SK-N-SH (cell line): ENCODE measurements around the gene SLAMF7. TPM values are rescaled to one million over a fixed set of nuclear protein-coding genes. Genes with fewer than 3 reads are reported as not detected.

ENCODE experiments used
- CTCF ChIA-PET: fragments of 300-600, 350-600 bp; formaldehyde crosslinking; extraction: SDS; loops from one replicate; lab custom pipeline; 2021; lab: Yijun Ruan, JAX
- POLR2A ChIA-PET: fragments of 350-600 bp; sonication (Branson Sonifier 250); formaldehyde crosslinking; extraction: SDS; loops from one replicate; lab custom pipeline; 2020; ENCODE audit warnings: antibody characterized with exemption, inconsistent platforms; lab: Yijun Ruan, JAX
- DNase-seq: peaks from one replicate; pipeline ENCODE4 v3.0.0; 2012
- H2AFZ ChIP-seq: fragments of 200-600 bp; sonication (generic); 2 replicates; pipeline ENCODE4 v1.8.1; 2016; ENCODE audit warnings: antibody characterized with exemption, mild to moderate bottlenecking, low read depth
- H3F3A ChIP-seq: fragments of 200-600 bp; sonication (generic); replicated peaks from 2 replicates; pipeline ENCODE3; 2016; ENCODE audit warnings: antibody characterized with exemption, mild to moderate bottlenecking; ENCODE audit not compliant: insufficient read depth
- H3K27ac ChIP-seq, 2 experiments: fragments of 200-500 bp in 1 of 2; fragments of 200-600 bp in 1 of 2; sonication (Bioruptor generic) in 1 of 2; sonication (generic), shearing (Covaris generic) in 1 of 2; 2 replicates each; pipeline versions ENCODE4 v1.5.1 to v1.6.1; 2014 to 2016; ENCODE audit warnings: low read depth in 2 of 2, inconsistent platforms in 1 of 2, low read length in 1 of 2, mild to moderate bottlenecking in 1 of 2, mixed read lengths in 1 of 2
- H3K27me3 ChIP-seq: fragments of 200-600 bp; sonication (generic), shearing (Covaris generic); 2 replicates; pipeline ENCODE4 v1.6.1; 2016; ENCODE audit warnings: mixed run types; ENCODE audit not compliant: insufficient read depth
- H3K36me3 ChIP-seq, 2 experiments: fragments of 200-500 bp in 1 of 2; fragments of 200-600 bp in 1 of 2; sonication (Bioruptor generic) in 1 of 2; sonication (generic) in 1 of 2; replicated peaks in 1 of 2; 2 replicates each; pipeline versions ENCODE3 to v1.5.1; 2014 to 2016; ENCODE audit warnings: low read length in 1 of 2, mild to moderate bottlenecking in 1 of 2; ENCODE audit not compliant: insufficient read depth in 2 of 2, control insufficient read depth in 1 of 2
- H3K4me1 ChIP-seq, 2 experiments: fragments of 200-500 bp in 1 of 2; fragments of 200-600 bp in 1 of 2; sonication (Bioruptor generic) in 1 of 2; sonication (generic), shearing (Covaris generic) in 1 of 2; 2 replicates each; pipeline versions ENCODE4 v1.5.1 to v1.6.1; 2014 to 2016; ENCODE audit warnings: low read depth in 1 of 2, low read length in 1 of 2, mixed run types in 1 of 2; ENCODE audit not compliant: insufficient read depth in 2 of 2, control insufficient read depth in 1 of 2
- H3K4me2 ChIP-seq: fragments of 200-600 bp; sonication (generic), shearing (Covaris generic); 2 replicates; pipeline ENCODE4 v1.6.1; 2017; ENCODE audit warnings: mixed run types
- H3K4me3 ChIP-seq, 2 experiments: fragments of 200-500 bp in 1 of 2; fragments of 200-600 bp in 1 of 2; sonication (Bioruptor generic) in 1 of 2; sonication (generic), shearing (Covaris generic) in 1 of 2; 2 replicates each; pipeline versions ENCODE4 v1.5.1 to v1.8.1; 2014 to 2016; ENCODE audit warnings: low read depth in 2 of 2, inconsistent platforms in 1 of 2, low read length in 1 of 2, mild to moderate bottlenecking in 1 of 2, mixed read lengths in 1 of 2, moderate library complexity in 1 of 2
- H3K79me2 ChIP-seq: fragments of 200-600 bp; sonication (generic); 2 replicates; pipeline ENCODE4 v1.8.1; 2017; ENCODE audit warnings: mild to moderate bottlenecking; ENCODE audit not compliant: insufficient read depth
- H3K9ac ChIP-seq: fragments of 200-600 bp; sonication (generic); 2 replicates; pipeline ENCODE4 v1.6.1; 2017; ENCODE audit warnings: mixed run types
- H3K9me2 ChIP-seq: fragments of 200-600 bp; sonication (generic); 2 replicates; pipeline ENCODE4 v1.6.1; 2017; ENCODE audit warnings: mixed run types
- H3K9me3 ChIP-seq: fragments of 200-600 bp; sonication (generic); 2 replicates; pipeline ENCODE4 v1.6.1; 2017; ENCODE audit warnings: mixed run types, mild to moderate bottlenecking, moderate library complexity
- H4K20me1 ChIP-seq: fragments of 200-600 bp; sonication (generic); 2 replicates; pipeline ENCODE4 v1.6.1; 2017; ENCODE audit warnings: mild to moderate bottlenecking, mixed run types; ENCODE audit not compliant: insufficient read depth
- EZH2phosphoT487 ChIP-seq: fragments of 200-600 bp; sonication (generic); IDR thresholded peaks from 2 replicates; pipeline ENCODE4 v1.6.1; 2017; ENCODE audit warnings: low read depth, mixed run types, mild to moderate bottlenecking, antibody characterized with exemption, moderate library complexity, borderline replicate concordance
- FOSL2 ChIP-seq: IDR thresholded peaks from 2 replicates; pipeline ENCODE4 v1.4.0; 2012; ENCODE audit warnings: low read depth, mild to moderate bottlenecking, moderate library complexity, borderline replicate concordance
- FOXJ3 ChIP-seq: sonication (generic); formaldehyde crosslinking; IDR thresholded peaks from 2 replicates; pipeline ENCODE4 v1.5.1; 2020; ENCODE audit warnings: mild to moderate bottlenecking, missing genetic modification reagents
- FOXM1 ChIP-seq: IDR thresholded peaks from 2 replicates; pipeline ENCODE4 v1.4.0; 2012; ENCODE audit warnings: low read depth, mild to moderate bottlenecking
- GATA2 ChIP-seq: sonication (generic); formaldehyde crosslinking; IDR thresholded peaks from 2 replicates; pipeline ENCODE4 v1.5.0; 2020; ENCODE audit warnings: mild to moderate bottlenecking, missing genetic modification reagents
- JUND ChIP-seq: IDR thresholded peaks from 2 replicates; pipeline ENCODE4 v1.4.0; 2012
- MXI1 ChIP-seq: IDR thresholded peaks from 2 replicates; pipeline ENCODE4 v1.6.1; 2012; ENCODE audit warnings: mild to moderate bottlenecking, low read depth, low read length, improper control_type of control experiment
- NFIC ChIP-seq: IDR thresholded peaks from 2 replicates; pipeline ENCODE4 v1.4.0; 2012; ENCODE audit warnings: borderline replicate concordance
- SMC3 ChIP-seq: IDR thresholded peaks from 2 replicates; pipeline ENCODE4 v1.6.1; 2012; ENCODE audit warnings: low read depth, low read length, improper control_type of control experiment
- TAF1 ChIP-seq: IDR thresholded peaks from 2 replicates; pipeline ENCODE4 v1.6.1; 2012; ENCODE audit warnings: low read depth, mild to moderate bottlenecking, low read length, moderate library complexity, borderline replicate concordance
- TCF12 ChIP-seq: IDR thresholded peaks from 2 replicates; pipeline ENCODE4 v1.4.0; 2012
- TEAD4 ChIP-seq: IDR thresholded peaks from 2 replicates; pipeline ENCODE4 v1.4.0; 2012; ENCODE audit warnings: mild to moderate bottlenecking, borderline replicate concordance; ENCODE audit not compliant: insufficient read depth
- YY1 ChIP-seq: IDR thresholded peaks from 2 replicates; pipeline ENCODE4 v1.4.0; 2012; ENCODE audit warnings: low read depth, mild to moderate bottlenecking
- WGBS: methylation state at CpG from one replicate; pipeline ENCODE4 v1.1.6; 2017; ENCODE audit warnings: low lambda C conversion rate; 5-methylcytosine and 5-hydroxymethylcytosine counted together
- polyA plus RNA-seq, 3 experiments: library from polyadenylated mRNA; depleted of rRNA; stranded (reverse); fragments of >200 nt; gene quantifications; 2 replicates each; pipeline ENCODE4 v1.2.3, GENCODE V29; 2012
- TF ChIP-seq, protein P1 (sequence below): IDR thresholded peaks from 2 replicates; pipeline ENCODE4 v1.4.0; 2012; ENCODE audit warnings: low read depth, borderline replicate concordance
- TF ChIP-seq, protein P2 (sequence below): fragments of 200-600 bp; sonication (generic); IDR thresholded peaks from 2 replicates; pipeline ENCODE4 v1.6.1; 2017; ENCODE audit warnings: antibody characterized with exemption, mild to moderate bottlenecking, moderate library complexity
- TF ChIP-seq, protein P3 (sequence below): IDR thresholded peaks from 2 replicates; pipeline ENCODE4 v1.4.0; 2012; ENCODE audit warnings: low read depth, borderline replicate concordance

The SLAMF7 gene
- polyA plus RNA-seq, 1 of the 3 experiments (the other 2 are of a cell fraction), result not detected

DNA sequence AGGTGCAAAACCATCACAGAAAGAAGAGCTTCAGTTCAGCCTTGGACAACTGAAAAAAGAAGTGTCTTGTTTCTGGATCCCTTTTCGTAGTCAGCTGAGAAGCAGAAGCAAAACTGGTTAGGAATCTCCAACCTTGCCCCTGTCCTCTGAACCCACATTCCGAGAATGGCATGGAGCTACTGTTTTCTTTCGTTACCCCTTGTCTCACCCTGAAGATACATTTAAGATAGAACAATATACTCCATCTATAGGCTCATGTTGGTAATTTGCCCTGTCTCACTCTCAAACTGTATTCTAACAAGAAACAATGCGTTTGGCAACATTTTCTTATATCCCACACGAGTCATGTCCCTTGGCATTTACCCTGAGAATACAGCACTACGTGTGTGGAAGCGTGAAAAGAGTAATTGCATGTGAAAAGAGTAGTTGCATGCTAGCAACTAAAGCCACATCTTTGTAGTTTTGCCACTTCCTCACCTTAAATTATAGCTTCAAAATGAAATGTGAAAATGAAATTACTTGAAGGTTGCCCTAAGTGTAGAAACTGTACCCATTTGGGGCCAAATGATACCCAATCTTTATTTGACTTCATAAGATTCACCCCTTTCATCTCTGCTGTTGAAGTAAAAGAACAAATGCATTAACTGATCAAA, 5.3 kb downstream of the SLAMF7 start:
- WGBS, result 10% methylated on average over 7 of the region's 7 CpGs
- Histone ChIP-seq H3K27me3 (peaks cover 6% of the 10 kb centered on the region; the same call in 1 of the 2 replicates), H3K79me2 (no peaks in the 10 kb centered on the region), H3K9ac (no peak overlapping the region), H3F3A (no peaks in the 10 kb centered on the region), H3K27ac (no peak overlapping the region), H3K9me2 (no peaks in the 10 kb centered on the region), H3K4me1 (no peaks in the 10 kb centered on the region), H3K4me3 (no peak overlapping the region), H3K4me2 (no peak overlapping the region), H4K20me1 (no peaks in the 10 kb centered on the region), H3K9me3 (no peaks in the 10 kb centered on the region), H2AFZ (no peak overlapping the region; the same call in 1 of the 2 replicates), H3K36me3 (no peaks in the 10 kb centered on the region)
- DNase-seq, result no peak
- no peak for TF ChIP-seq FOXM1
- TF ChIP-seq, protein P1, sequence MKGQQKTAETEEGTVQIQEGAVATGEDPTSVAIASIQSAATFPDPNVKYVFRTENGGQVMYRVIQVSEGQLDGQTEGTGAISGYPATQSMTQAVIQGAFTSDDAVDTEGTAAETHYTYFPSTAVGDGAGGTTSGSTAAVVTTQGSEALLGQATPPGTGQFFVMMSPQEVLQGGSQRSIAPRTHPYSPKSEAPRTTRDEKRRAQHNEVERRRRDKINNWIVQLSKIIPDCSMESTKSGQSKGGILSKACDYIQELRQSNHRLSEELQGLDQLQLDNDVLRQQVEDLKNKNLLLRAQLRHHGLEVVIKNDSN, result no peak
- TF ChIP-seq TAF1, result no peak
- no peak for TF ChIP-seq NFIC
- TF ChIP-seq FOXJ3, result no peak
- TF ChIP-seq MXI1, result no peak
- TF ChIP-seq JUND, result no peak
- no peak for TF ChIP-seq GATA2
- TF ChIP-seq YY1, result no peak
- no peak for TF ChIP-seq EZH2phosphoT487
- no peak for TF ChIP-seq TEAD4
- TF ChIP-seq, protein P2, sequence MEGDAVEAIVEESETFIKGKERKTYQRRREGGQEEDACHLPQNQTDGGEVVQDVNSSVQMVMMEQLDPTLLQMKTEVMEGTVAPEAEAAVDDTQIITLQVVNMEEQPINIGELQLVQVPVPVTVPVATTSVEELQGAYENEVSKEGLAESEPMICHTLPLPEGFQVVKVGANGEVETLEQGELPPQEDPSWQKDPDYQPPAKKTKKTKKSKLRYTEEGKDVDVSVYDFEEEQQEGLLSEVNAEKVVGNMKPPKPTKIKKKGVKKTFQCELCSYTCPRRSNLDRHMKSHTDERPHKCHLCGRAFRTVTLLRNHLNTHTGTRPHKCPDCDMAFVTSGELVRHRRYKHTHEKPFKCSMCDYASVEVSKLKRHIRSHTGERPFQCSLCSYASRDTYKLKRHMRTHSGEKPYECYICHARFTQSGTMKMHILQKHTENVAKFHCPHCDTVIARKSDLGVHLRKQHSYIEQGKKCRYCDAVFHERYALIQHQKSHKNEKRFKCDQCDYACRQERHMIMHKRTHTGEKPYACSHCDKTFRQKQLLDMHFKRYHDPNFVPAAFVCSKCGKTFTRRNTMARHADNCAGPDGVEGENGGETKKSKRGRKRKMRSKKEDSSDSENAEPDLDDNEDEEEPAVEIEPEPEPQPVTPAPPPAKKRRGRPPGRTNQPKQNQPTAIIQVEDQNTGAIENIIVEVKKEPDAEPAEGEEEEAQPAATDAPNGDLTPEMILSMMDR, result no peak
- no peak for TF ChIP-seq SMC3
- no peak for TF ChIP-seq FOSL2
- TF ChIP-seq, protein P3, sequence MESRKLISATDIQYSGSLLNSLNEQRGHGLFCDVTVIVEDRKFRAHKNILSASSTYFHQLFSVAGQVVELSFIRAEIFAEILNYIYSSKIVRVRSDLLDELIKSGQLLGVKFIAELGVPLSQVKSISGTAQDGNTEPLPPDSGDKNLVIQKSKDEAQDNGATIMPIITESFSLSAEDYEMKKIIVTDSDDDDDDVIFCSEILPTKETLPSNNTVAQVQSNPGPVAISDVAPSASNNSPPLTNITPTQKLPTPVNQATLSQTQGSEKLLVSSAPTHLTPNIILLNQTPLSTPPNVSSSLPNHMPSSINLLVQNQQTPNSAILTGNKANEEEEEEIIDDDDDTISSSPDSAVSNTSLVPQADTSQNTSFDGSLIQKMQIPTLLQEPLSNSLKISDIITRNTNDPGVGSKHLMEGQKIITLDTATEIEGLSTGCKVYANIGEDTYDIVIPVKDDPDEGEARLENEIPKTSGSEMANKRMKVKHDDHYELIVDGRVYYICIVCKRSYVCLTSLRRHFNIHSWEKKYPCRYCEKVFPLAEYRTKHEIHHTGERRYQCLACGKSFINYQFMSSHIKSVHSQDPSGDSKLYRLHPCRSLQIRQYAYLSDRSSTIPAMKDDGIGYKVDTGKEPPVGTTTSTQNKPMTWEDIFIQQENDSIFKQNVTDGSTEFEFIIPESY, result no peak
- TF ChIP-seq TCF12, result no peak
- ChIA-PET CTCF (interaction anchor here (0.6 to 1.0 kb wide), 2 partner anchors 17 to 161 kb away, joined by 3 to 4 read pairs; no protein-coding TSS in a partner anchor), POLR2A (no interaction called here)
